ENCODE results near the gene SV2C. TPM values are rescaled to one million over a fixed set of nuclear protein-coding genes. Genes with fewer than 3 reads are reported as not detected.

Gene SV2C
- total and polyA plus RNA-seq, 11 donors, result 0.12 to 0.29 (median 0.20) TPM; not detected in 5

DNA sequence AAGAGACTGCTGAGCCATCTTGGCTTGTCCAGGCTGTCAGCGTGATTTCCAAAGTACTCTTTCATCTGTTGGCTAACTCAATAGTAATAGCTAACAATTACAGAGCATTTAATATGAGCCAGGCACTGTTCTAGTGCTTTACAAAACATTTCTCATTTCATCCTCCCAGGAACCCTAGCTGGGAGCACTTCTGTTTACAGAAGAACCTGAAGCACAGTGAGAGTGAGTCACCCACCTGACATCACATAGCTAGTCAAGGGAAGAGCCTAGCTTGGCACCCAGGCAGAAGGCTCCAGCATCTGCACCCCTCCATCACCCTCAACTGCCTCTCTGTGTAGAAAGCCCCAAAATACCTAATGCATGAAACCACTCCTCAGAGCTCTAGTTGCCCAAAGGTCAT lies 262.4 kb downstream of the SV2C start:
- 91 to 100% (median 96%) methylated on average over 1 of the region's 1 CpG for WGBS, 4 donors
- no peak overlapping the region for H3K4me3 ChIP-seq
- intact Hi-C loops (cut with DNase I), result no loop called here
- peaks cover 0 to 14% (median 0%) of the 10 kb centered on the region in 12 donors for H3K4me1 ChIP-seq
- DNase-seq (no peak), ATAC-seq (no peak)
- no peaks in the 10 kb centered on the region for H3K9me3 ChIP-seq
- no peak for TF ChIP-seq POLR2A (IDR thresholded peaks at IDR 0.05)
- TF ChIP-seq, protein P1, sequence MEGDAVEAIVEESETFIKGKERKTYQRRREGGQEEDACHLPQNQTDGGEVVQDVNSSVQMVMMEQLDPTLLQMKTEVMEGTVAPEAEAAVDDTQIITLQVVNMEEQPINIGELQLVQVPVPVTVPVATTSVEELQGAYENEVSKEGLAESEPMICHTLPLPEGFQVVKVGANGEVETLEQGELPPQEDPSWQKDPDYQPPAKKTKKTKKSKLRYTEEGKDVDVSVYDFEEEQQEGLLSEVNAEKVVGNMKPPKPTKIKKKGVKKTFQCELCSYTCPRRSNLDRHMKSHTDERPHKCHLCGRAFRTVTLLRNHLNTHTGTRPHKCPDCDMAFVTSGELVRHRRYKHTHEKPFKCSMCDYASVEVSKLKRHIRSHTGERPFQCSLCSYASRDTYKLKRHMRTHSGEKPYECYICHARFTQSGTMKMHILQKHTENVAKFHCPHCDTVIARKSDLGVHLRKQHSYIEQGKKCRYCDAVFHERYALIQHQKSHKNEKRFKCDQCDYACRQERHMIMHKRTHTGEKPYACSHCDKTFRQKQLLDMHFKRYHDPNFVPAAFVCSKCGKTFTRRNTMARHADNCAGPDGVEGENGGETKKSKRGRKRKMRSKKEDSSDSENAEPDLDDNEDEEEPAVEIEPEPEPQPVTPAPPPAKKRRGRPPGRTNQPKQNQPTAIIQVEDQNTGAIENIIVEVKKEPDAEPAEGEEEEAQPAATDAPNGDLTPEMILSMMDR (IDR thresholded peaks at IDR 0.05), result no peak
- H3K27ac ChIP-seq, result no peak overlapping the region
- H3K36me3 ChIP-seq, result no peaks in the 10 kb centered on the region
- no peaks in the 10 kb centered on the region for H3K27me3 ChIP-seq

DNA sequence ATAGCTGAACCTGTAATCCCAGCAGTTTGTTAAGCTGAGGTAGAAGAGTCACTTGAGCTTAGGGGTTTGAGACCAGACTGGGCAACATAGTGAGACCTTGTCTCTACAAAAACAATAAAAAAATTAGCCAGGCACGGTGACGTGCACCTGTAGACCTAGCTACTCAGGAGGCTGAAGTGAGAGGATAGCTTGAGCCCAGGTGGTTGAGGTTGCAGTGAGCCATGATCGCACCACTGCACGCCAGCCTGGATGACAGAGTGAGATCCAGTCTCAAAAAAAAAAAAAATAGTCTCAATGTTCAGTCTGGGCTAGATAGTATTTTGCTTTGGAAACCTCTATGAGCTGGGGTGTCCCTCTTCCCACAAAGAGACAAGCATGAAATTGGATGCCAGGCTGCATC lies 268.0 kb downstream of the SV2C start:
- DNase-seq, result no peak
- Histone ChIP-seq H3K4me1 (no peaks in the 10 kb centered on the region), H3K36me3 (no peaks in the 10 kb centered on the region), H3K4me3 (no peak overlapping the region), H3K9me3 (no peaks in the 10 kb centered on the region), H3K27ac (no peak overlapping the region), H3K27me3 (no peaks in the 10 kb centered on the region)
- intact Hi-C loops (cut with DNase I), result no loop called here
- no peak for ATAC-seq
- 70 to 81% (median 71%) methylated on average over 4 of the region's 4 CpGs for WGBS, 4 donors
- no peak for TF ChIP-seq POLR2A (IDR thresholded peaks at IDR 0.05)
- TF ChIP-seq, protein P1 (IDR thresholded peaks at IDR 0.05), result no peak

DNA sequence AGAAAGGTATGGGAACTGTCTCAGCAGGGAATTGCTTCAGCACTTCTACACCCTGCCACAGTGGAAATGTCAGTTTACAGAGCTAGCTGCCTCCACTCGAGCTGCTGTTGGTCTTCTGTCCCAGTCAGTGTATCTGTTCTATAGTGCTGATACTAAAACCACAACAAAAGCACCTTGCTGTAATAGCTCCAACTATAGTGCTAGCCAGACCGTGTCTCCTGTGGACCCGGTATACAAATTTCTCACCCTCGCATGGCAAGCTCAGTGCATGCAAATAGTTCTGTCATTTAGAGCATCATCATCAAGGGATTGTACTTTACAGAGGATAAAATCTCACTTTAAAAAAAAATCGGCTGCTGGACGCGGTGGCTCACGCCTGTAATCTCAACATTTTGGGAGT lies 268.4 kb downstream of the SV2C start:
- no peak for ATAC-seq
- H3K4me1 ChIP-seq, result no peaks in the 10 kb centered on the region
- DNase-seq, result no peak
- WGBS, 4 donors, result 80 to 94% (median 80%) methylated on average over 8 of the region's 8 CpGs
- H3K36me3 ChIP-seq, result no peaks in the 10 kb centered on the region
- H3K27ac ChIP-seq, result no peak overlapping the region
- TF ChIP-seq POLR2A (IDR thresholded peaks at IDR 0.05), result no peak
- TF ChIP-seq, protein P1 (IDR thresholded peaks at IDR 0.05), result no peak
- H3K9me3 ChIP-seq, result no peaks in the 10 kb centered on the region
- H3K4me3 ChIP-seq, result no peak overlapping the region
- intact Hi-C loops (cut with DNase I), result no loop called here
- H3K27me3 ChIP-seq, result no peaks in the 10 kb centered on the region

DNA sequence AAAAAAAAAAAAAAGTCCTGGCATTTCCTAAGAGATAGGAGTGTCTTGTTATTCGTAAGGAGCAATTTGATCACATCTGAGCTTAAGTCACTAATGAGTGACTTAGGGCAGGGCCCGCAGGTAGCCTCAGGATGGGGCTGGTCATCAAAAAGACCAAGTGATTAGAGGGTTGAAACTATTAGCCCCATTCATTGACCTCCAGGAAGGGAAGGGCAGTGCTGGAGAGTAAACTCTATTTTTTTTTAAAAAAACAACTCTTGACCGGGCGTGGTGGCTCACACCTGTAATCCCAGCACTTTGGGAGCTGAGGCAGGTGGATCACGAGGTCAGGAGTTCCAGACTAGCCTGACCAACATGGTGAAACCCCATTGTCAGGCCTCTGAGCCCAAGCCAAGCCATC lies 273.7 kb downstream of the SV2C start:
- Histone ChIP-seq H3K4me3 (no peak overlapping the region), H3K27ac (no peak overlapping the region), H3K27me3 (no peaks in the 10 kb centered on the region), H3K4me1 (no peaks in the 10 kb centered on the region), H3K36me3 (no peaks in the 10 kb centered on the region), H3K9me3 (no peaks in the 10 kb centered on the region)
- intact Hi-C loops (cut with DNase I), result no loop called here
- DNase-seq (no peak), ATAC-seq (no peak)
- TF ChIP-seq POLR2A (IDR thresholded peaks at IDR 0.05), result no peak
- TF ChIP-seq, protein P1 (IDR thresholded peaks at IDR 0.05), result no peak
- WGBS, 4 donors, result 81 to 93% (median 87%) methylated on average over 5 of the region's 5 CpGs

Measured in heart left ventricle (tissue), 16 donors.